H9 (cell line): ENCODE measurements around the gene TP73. TPM values are rescaled to one million over a fixed set of nuclear protein-coding genes. Genes with fewer than 3 reads are reported as not detected.

ENCODE experiments used
- DNase-seq: peaks from one replicate; pipeline ENCODE4 v3.0.0-alpha.2; 2017
- H2AFZ ChIP-seq: one replicate; pipeline ENCODE4 v1.6.1; 2013; ENCODE audit warnings: mild to moderate bottlenecking, low read length, control low read depth, moderate library complexity
- H2AK5ac ChIP-seq: 2 replicates; pipeline ENCODE4 v1.6.1; 2013; ENCODE audit warnings: low read length, control low read depth, mixed read lengths; ENCODE audit not compliant: insufficient read length
- H2BK120ac ChIP-seq: one replicate; pipeline ENCODE4 v1.6.1; 2013; ENCODE audit warnings: low read depth, mild to moderate bottlenecking, low read length, control low read depth, inconsistent platforms; ENCODE audit not compliant: poor library complexity, severe bottlenecking
- H2BK12ac ChIP-seq: 2 replicates; pipeline ENCODE4 v1.6.1; 2013; ENCODE audit warnings: low read length, control low read depth, mixed read lengths, low read depth; ENCODE audit not compliant: insufficient read length
- H2BK15ac ChIP-seq: 2 replicates; pipeline ENCODE4 v1.6.1; 2013; ENCODE audit warnings: low read depth, low read length, control low read depth
- H2BK20ac ChIP-seq: one replicate; pipeline ENCODE4 v1.6.1; 2013; ENCODE audit warnings: low read depth, mild to moderate bottlenecking, low read length, control low read depth, inconsistent platforms; ENCODE audit not compliant: poor library complexity, severe bottlenecking
- H2BK5ac ChIP-seq: 2 replicates; pipeline ENCODE4 v1.6.1; 2013; ENCODE audit warnings: low read length, control low read depth, mixed read lengths; ENCODE audit not compliant: insufficient read length
- H3K14ac ChIP-seq: 2 replicates; pipeline ENCODE4 v1.6.1; 2013; ENCODE audit warnings: low read length, control low read depth; ENCODE audit not compliant: insufficient read depth
- H3K18ac ChIP-seq: 2 replicates; pipeline ENCODE4 v1.6.1; 2013; ENCODE audit warnings: low read depth, mild to moderate bottlenecking, mixed read lengths, low read length, control low read depth; ENCODE audit not compliant: insufficient read length
- H3K23ac ChIP-seq: 2 replicates; pipeline ENCODE4 v1.6.1; 2013; ENCODE audit warnings: low read length, control low read depth, mixed read lengths, low read depth; ENCODE audit not compliant: insufficient read length
- H3K23me2 ChIP-seq: 2 replicates; pipeline ENCODE4 v1.6.1; 2013; ENCODE audit warnings: low read depth, mild to moderate bottlenecking, mixed read lengths, low read length, control low read depth; ENCODE audit not compliant: insufficient read length, poor library complexity, severe bottlenecking
- H3K27ac ChIP-seq: 2 replicates; pipeline ENCODE4 v1.5.1; 2013; ENCODE audit warnings: low read length, control low read depth, mixed read lengths, low read depth; ENCODE audit not compliant: insufficient read length
- H3K27me3 ChIP-seq: 2 replicates; pipeline ENCODE4 v1.6.1; 2013; ENCODE audit warnings: low read length, control low read depth, inconsistent platforms; ENCODE audit not compliant: insufficient read depth
- H3K4ac ChIP-seq: 2 replicates; pipeline ENCODE4 v1.6.1; 2013; ENCODE audit warnings: low read depth, mild to moderate bottlenecking, control low read depth, inconsistent platforms, low read length, moderate library complexity
- H3K4me1 ChIP-seq: 2 replicates; pipeline ENCODE4 v1.6.1; 2013; ENCODE audit warnings: low read length, control low read depth, inconsistent platforms; ENCODE audit not compliant: insufficient read depth
- H3K4me2 ChIP-seq: 2 replicates; pipeline ENCODE4 v1.6.1; 2013; ENCODE audit warnings: low read length, control low read depth, mixed read lengths; ENCODE audit not compliant: insufficient read length, insufficient read depth
- H3K56ac ChIP-seq: 2 replicates; pipeline ENCODE4 v1.6.1; 2013; ENCODE audit warnings: low read depth, mild to moderate bottlenecking, mixed read lengths, low read length, control low read depth; ENCODE audit not compliant: insufficient read length
- H3K79me1 ChIP-seq: 2 replicates; pipeline ENCODE4 v1.6.1; 2013; ENCODE audit warnings: low read depth, mild to moderate bottlenecking, moderate library complexity, low read length, control low read depth, inconsistent platforms; ENCODE audit not compliant: insufficient read depth, poor library complexity, severe bottlenecking
- H3K79me2 ChIP-seq: 2 replicates; pipeline ENCODE4 v1.6.1; 2013; ENCODE audit warnings: low read length, control low read depth, inconsistent platforms; ENCODE audit not compliant: insufficient read depth
- H3K9ac ChIP-seq: 2 replicates; pipeline ENCODE4 v1.6.1; 2013; ENCODE audit warnings: low read length, control low read depth, mixed read lengths; ENCODE audit not compliant: insufficient read length; ENCODE audit errors: extremely low read depth
- H3K9me3 ChIP-seq: one replicate; pipeline ENCODE4 v1.6.1; 2013; ENCODE audit warnings: low read depth, low read length, inconsistent platforms; ENCODE audit not compliant: control insufficient read depth
- H3T11ph ChIP-seq: one replicate; pipeline ENCODE4 v1.6.1; 2013; ENCODE audit warnings: mild to moderate bottlenecking, low read length, control low read depth, inconsistent platforms
- H4K20me1 ChIP-seq: one replicate; pipeline ENCODE4 v1.6.1; 2013; ENCODE audit not compliant: control insufficient read depth, insufficient read length, insufficient read depth
- H4K5ac ChIP-seq: 2 replicates; pipeline ENCODE4 v1.6.1; 2013; ENCODE audit warnings: low read depth, mild to moderate bottlenecking, mixed read lengths, low read length, control low read depth; ENCODE audit not compliant: insufficient read length
- H4K8ac ChIP-seq: replicated peaks from 2 replicates; pipeline ENCODE4 v1.6.1; 2013; ENCODE audit warnings: low read length, control low read depth, mixed read lengths, low read depth; ENCODE audit not compliant: insufficient read length
- H4K91ac ChIP-seq: 2 replicates; pipeline ENCODE4 v1.6.1; 2013; ENCODE audit warnings: low read depth, mild to moderate bottlenecking, moderate library complexity, mixed read lengths, low read length, control low read depth; ENCODE audit not compliant: insufficient read length
- H3K27ac Mint-ChIP-seq, 3 experiments: 2 replicates in 2 of 3; 3 replicates in 1 of 3; pipeline ENCODE4 v1.8.0; 2020 to 2021; ENCODE audit warnings: mixed read lengths in 3 of 3, mild to moderate bottlenecking in 1 of 3, moderate library complexity in 1 of 3
- H3K27me3 Mint-ChIP-seq: 2 replicates; pipeline ENCODE4 v1.8.0; 2021; ENCODE audit warnings: low read depth, mild to moderate bottlenecking, moderate library complexity, mixed read lengths
- H3K36me3 Mint-ChIP-seq, 3 experiments: 2 replicates in 2 of 3; 3 replicates in 1 of 3; pipeline ENCODE4 v1.8.0; 2020 to 2021; ENCODE audit warnings: low read depth in 3 of 3, mixed read lengths in 3 of 3; ENCODE audit not compliant: insufficient read depth in 1 of 3
- H3K4me1 Mint-ChIP-seq, 2 experiments: 2 replicates each; pipeline ENCODE4 v1.8.0; 2020; ENCODE audit warnings: mixed read lengths in 2 of 2
- H3K4me3 Mint-ChIP-seq, 2 experiments: 2 replicates in 1 of 2; 3 replicates in 1 of 2; pipeline ENCODE4 v1.8.0; 2020 to 2021; ENCODE audit warnings: mild to moderate bottlenecking in 2 of 2, mixed read lengths in 2 of 2, moderate library complexity in 1 of 2
- H3K9me3 Mint-ChIP-seq, 2 experiments: 2 replicates in 1 of 2; 3 replicates in 1 of 2; pipeline ENCODE4 v1.8.0; 2020; ENCODE audit warnings: mild to moderate bottlenecking in 2 of 2, mixed read lengths in 2 of 2, moderate library complexity in 1 of 2
- CTCF ChIP-seq: fragments of 200-600 bp; sonication (generic); conservative IDR thresholded peaks from 3 replicates; pipeline ENCODE4 v1.8.0; 2021; ENCODE audit warnings: antibody characterized with exemption, mild to moderate bottlenecking
- WGBS: extraction: QIAGEN DNeasy Blood & Tissue Kit; methylation state at CpG from one replicate; pipeline ENCODE4 v1.1.7; 2013; ENCODE audit warnings: missing lambda C conversion rate, low lambda C conversion rate, mixed read lengths; ENCODE audit not compliant: insufficient read length; ENCODE audit errors: extremely low coverage; 5-methylcytosine and 5-hydroxymethylcytosine counted together
- total RNA-seq: library from RNA; stranded (reverse); gene quantifications from 2 replicates; pipeline ENCODE4 v1.2.1, GENCODE V29; 2021

TP73 gene
- total RNA-seq, 1 experiment from 2014 or later, result 4.7 TPM

GRCh38 chr1:3730543-3731247, 78.4 kb downstream of the TP73 start:
- no peaks in the 10 kb centered on the region; the same call in 1 of the 2 replicates for H3K27me3 ChIP-seq

More at GRCh38 chr1:3730543-3731247, 78.4 kb downstream of the TP73 start:
- Histone ChIP-seq H3K9me3 (no peaks in the 10 kb centered on the region), H4K8ac (no peak overlapping the region), H3K56ac (no peak overlapping the region), H3K27ac (no peak overlapping the region), H2BK12ac (no peak overlapping the region), H3K79me1 (no peaks in the 10 kb centered on the region), H4K20me1 (no peaks in the 10 kb centered on the region), H2AK5ac (no peak overlapping the region), H3K14ac (no peak overlapping the region; the same call in 1 of the 2 replicates), H2BK15ac (peak overlapping the region; percentile 56; the same call in 1 of the 2 replicates), H3K9ac (no peak overlapping the region), H3K4ac (no peak overlapping the region), H4K91ac (no peak overlapping the region), H3K4me1 (no peaks in the 10 kb centered on the region), H3K23me2 (no peaks in the 10 kb centered on the region), H3K79me2 (no peaks in the 10 kb centered on the region), H3K23ac (no peak overlapping the region), H2BK120ac (no peak overlapping the region), H2BK5ac (no peak overlapping the region), H3K18ac (no peak overlapping the region), H3T11ph (no peak overlapping the region), H4K5ac (no peak overlapping the region), H2BK20ac (no peak overlapping the region), H3K4me2 (no peak overlapping the region), H2AFZ (no peak overlapping the region)
- no CpG with 5 or more reads among the region's 25 CpGs for WGBS
- Mint-ChIP-seq H3K27me3 (peaks cover 2% of the 10 kb centered on the region), H3K27ac (no peak overlapping the region), H3K9me3 (no peaks in the 10 kb centered on the region), H3K4me3 (no peak overlapping the region), H3K36me3 (peaks cover under 1 to 6% (median 4%) of the 10 kb centered on the region in 3 experiments; a peak in 5 of 7 replicates), H3K4me1 (peaks cover 0 to 13% of the 10 kb centered on the region in 2 experiments; a peak in 2 of 4 replicates)
- no peak for TF ChIP-seq CTCF
- DNase-seq, result no peak
